ES-I3 (cell line): ENCODE results near the gene SH3PXD2B.
"Not testable (repeated sequence)": the region's sequence is repeated elsewhere in the genome, so short reads cannot be mapped to it uniquely, and the experiment has no call there.

Experiments
- H3K36me3 ChIP-seq: 2 replicates; pipeline ENCODE4 v1.6.1; 2013; ENCODE audit warnings: mild to moderate bottlenecking, low read length, control low read depth, moderate library complexity; ENCODE audit not compliant: insufficient read depth
- H3K4me1 ChIP-seq: 2 replicates; pipeline ENCODE4 v1.6.1; 2013; ENCODE audit warnings: mild to moderate bottlenecking, control low read depth, low read length; ENCODE audit not compliant: insufficient read depth
- H3K9ac ChIP-seq: 2 replicates; pipeline ENCODE4 v1.6.1; 2013; ENCODE audit warnings: low read depth, mild to moderate bottlenecking, low read length, moderate library complexity
- H3K9me3 ChIP-seq: 2 replicates; pipeline ENCODE4 v1.6.1; 2013; ENCODE audit warnings: mild to moderate bottlenecking, low read length, moderate library complexity; ENCODE audit not compliant: control insufficient read depth, insufficient read depth

Gene SH3PXD2B

DNA sequence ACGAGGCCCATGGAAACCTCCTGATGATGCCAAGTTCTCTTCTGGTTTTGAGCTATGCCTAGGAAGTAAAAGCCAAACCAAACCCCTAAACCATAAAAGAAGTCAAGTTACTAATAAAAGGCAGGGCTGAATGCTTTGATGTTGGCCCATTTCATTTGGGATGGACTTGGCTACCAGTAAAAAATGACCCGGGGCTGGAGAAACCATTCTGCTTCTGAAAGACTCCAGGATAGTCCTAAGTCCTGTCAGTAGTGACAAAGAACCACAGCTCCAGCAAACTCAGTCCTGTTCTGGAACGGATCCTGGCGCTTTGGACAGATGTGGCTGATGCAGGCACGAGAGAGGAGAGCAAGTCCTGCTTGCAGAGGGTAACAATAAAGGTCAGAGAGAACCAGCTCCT, 68.6 kb downstream of the SH3PXD2B start:
- H3K4me1 ChIP-seq = no peaks in the 10 kb centered on the region
- no peak overlapping the region for H3K9ac ChIP-seq
- no peaks in the 10 kb centered on the region for H3K9me3 ChIP-seq
- H3K36me3 ChIP-seq = peaks cover 18% of the 10 kb centered on the region

DNA sequence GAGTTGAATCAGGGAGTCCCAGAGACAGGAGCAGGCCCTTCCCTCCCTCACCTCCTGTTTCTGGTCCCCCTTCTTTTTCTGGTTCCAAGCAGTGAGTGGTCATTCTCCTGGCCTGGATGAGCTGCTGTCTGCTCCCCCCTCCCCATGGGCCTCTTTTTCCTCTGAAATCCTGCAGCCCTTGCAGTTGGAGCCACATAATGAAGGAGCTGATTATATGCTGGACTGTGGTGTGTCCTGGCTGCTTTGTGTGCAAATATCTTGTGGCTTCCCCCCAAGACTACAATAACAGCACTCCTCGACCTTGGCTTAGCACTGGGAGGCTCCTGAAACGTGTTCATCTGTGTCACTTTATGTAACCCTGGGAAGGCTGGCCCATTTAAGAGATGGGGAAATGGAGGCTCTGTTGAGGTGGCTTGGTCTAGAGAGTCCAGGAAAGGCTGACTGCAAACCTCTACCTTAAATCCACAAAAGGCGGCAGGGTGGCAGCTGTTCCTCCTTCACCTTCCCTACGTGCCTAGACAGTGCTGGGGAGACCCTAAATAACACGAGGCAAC, 69.2 kb downstream of the SH3PXD2B start:
- peaks cover 19% of the 10 kb centered on the region for H3K36me3 ChIP-seq
- no peaks in the 10 kb centered on the region for H3K4me1 ChIP-seq
- no peaks in the 10 kb centered on the region for H3K9me3 ChIP-seq
- no peak overlapping the region for H3K9ac ChIP-seq

DNA sequence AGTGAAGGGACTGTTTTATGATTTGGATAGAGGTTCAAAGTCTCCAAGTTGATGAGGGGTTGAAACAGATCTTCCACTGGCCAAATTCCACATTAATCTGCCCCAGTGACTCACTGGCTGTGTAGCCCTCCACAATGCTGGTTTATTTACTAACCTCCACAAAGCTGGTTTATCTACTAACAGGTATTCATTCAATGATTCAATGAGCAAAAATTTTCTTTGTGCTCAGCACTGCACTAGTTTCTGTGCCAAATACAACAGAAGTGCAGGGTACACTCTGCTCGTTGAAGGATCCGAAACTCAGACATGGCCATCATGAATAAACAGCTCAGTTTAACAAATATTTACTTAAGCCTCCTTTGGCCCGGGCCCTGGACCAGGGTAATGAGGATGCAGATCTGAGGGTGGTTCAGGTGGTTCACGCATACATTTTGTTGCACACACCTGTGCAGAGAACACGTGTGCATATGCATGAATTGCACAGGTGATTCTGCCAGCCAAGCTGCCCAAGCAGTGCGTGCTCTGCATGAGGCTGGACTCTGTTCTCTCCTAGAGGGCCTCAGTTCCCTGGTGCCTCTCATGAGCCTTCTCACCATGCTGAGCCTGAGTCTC, 71.0 kb downstream of the SH3PXD2B start:
- Histone ChIP-seq H3K9me3 (no peaks in the 10 kb centered on the region), H3K36me3 (peaks cover 18% of the 10 kb centered on the region), H3K4me1 (no peaks in the 10 kb centered on the region), H3K9ac (no peak overlapping the region)

DNA sequence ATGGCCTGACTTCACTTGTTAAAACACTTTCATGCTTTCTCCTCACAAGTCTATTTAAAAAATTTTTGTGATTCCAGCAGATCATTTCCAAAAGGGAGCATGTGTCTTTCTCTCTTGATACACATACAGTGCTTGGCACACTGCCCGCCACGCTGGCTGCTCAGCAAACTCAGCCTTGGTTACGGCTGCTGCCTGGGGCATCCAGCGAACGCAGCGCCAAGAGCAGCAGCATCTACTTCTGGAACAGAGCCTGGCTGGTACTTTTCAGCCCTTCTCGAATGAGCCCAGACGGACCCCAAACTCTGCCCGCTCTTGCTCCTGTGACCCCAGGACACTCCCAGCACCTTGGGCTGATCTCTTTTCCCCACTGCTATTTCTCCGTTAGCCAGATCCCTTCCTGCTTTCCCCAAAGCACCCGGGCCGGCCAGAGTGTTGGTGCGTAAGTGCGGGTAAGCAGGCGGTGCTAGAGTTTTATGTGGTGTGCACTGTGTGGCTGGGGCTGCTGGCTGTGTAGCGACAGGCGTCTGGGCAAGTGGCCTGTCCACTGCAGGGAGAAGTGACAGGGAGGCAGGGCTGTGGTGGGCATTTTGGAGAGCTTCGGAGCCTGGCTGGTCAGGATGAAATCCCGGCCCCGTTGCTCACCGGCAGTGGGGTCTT, 73.2 kb downstream of the SH3PXD2B start:
- H3K36me3 ChIP-seq = peaks cover 14% of the 10 kb centered on the region
- H3K4me1 ChIP-seq = no peaks in the 10 kb centered on the region
- no peaks in the 10 kb centered on the region for H3K9me3 ChIP-seq
- H3K9ac ChIP-seq = no peak overlapping the region

DNA sequence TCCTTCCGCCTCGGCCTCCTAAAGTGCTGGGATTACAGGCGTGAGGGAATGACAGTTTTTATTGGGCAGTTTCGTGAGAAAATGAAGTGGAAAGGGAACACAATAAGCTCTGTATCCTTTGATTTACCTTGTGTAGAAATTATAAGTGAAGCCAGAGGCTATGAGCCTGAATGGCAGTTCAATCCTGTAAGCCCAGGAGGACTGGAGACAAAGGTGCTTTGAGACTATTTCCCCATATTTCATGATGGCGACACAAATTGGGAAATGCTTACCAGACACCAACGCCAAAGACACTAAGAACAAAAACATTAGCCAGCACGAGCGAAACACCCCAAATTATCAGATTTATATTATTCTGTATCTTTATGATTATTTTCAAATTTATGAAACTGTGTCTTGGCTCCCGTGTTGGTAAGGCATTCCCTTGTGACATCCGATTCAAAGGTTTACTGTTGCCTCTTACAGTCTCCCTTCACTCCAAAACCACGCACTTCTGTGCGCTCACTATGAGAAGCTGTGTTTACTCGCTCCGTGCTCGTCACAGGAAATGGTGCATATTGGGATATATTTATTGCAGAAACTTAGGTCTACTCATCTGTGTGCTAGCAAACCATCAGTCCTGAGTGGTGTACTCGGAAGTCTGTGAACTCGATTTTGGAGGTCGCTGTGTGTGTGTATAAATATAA, 73.9 kb downstream of the SH3PXD2B start:
- no peak overlapping the region for H3K9ac ChIP-seq
- no peaks in the 10 kb centered on the region for H3K4me1 ChIP-seq
- H3K36me3 ChIP-seq = peaks cover 14% of the 10 kb centered on the region
- no peaks in the 10 kb centered on the region for H3K9me3 ChIP-seq

DNA sequence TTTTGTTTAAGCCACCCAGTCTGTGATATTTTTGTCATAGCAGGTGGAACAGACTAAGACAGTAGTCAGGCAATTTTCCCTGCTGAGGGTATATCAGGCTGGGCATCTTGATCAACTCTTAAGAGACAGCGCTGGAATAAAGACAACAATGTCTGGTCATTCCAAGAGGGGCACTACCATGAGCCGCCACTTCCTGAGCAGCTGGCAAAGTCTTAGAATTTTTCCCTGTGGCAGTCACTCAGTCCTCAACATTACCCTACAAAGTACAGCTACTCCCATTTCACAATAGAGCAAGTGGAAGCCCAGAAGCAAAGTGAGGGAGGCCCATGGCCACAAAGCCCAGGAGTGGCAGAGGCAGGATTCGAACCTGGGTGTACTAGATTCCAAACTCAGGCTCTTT, 74.8 kb downstream of the SH3PXD2B start:
- Histone ChIP-seq H3K9ac (no peak overlapping the region), H3K9me3 (no peaks in the 10 kb centered on the region), H3K36me3 (peaks cover 17% of the 10 kb centered on the region), H3K4me1 (no peaks in the 10 kb centered on the region)

DNA sequence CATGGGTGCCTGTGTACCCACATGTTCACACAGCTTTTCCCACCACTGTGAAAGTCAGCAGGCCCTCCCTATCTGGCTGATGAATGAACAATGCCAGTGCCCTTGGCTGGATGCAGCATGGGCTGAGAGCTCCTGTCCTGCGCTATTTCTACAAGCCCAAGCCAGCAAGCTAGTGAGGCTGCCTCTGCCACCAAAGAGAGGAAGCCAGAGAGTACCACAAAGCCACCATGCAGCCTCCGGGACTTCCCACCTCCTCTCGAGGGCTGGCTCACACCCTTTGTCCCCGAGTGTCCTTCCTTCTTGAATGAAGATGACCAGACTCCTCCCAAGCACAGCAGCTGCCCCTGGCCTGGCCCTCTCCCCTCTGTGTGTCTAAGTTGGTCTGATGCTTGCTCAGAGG, 76.5 kb downstream of the SH3PXD2B start:
- H3K36me3 ChIP-seq = peaks cover 22% of the 10 kb centered on the region
- H3K4me1 ChIP-seq = no peaks in the 10 kb centered on the region
- no peaks in the 10 kb centered on the region for H3K9me3 ChIP-seq
- H3K9ac ChIP-seq = no peak overlapping the region

DNA sequence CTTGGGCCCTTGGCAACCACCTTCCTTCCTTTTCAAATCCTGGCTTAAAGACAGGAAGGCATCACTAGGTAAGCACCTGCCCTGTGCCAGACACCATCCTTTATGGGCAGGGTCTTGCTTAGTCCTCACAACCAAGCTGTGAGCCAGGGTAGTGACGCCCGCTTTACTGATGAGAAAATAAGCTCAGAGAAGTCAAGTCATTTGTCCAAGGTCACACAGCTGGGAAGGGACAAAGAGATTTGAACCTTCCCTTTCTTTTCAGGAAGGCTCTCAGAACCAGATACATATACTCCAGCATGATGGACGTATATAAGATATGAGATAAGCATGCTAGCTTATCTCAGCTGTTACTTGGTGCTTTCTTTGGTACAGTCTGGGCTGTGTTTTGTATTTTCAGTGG, 76.9 kb downstream of the SH3PXD2B start:
- Histone ChIP-seq H3K4me1 (no peaks in the 10 kb centered on the region), H3K36me3 (peaks cover 22% of the 10 kb centered on the region), H3K9ac (no peak overlapping the region), H3K9me3 (no peaks in the 10 kb centered on the region)

DNA sequence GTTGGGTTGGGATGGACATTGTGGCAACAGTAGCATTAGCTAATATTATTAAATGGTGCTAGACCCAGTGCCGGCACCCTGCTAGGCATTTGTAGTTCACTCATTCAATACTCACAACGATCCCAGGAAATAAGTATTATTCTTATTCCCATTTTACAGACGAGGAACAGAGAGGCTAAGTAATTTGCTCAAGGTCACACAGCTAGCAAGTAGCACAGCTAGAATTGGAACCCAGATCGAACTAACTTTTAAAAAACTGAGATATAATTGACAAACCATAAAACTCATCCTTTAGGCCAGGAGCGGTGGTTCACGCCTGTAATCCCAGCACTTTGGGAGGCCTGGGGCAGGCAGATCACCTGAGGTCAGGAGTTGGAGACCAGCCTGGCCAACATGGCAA, 79.5 kb downstream of the SH3PXD2B start:
- Histone ChIP-seq H3K9me3 (peaks cover 6% of the 10 kb centered on the region; the same call in 1 of the 2 replicates), H3K36me3 (peaks cover 15% of the 10 kb centered on the region), H3K9ac (no peak overlapping the region), H3K4me1 (no peaks in the 10 kb centered on the region)

DNA sequence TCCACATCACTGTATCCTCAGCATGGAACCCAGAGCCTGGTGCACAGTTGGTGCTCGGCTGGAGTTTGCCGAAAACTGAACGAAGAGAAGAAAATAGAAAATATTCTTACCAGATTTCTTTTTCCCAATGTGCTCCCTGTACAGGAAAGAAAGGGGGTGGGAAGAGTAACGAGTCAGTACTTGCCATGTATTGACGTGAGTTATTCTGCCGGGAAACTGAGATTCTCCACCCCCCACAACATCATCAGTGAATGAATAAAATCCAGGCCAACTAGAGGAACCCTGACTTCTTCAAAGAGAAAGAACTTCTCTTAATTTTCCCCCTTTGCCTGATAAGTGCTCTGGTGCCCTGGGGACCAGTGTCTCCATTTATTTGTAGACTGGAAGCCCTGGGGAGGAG, 80.6 kb downstream of the SH3PXD2B start:
- H3K4me1 ChIP-seq = no peaks in the 10 kb centered on the region
- H3K9me3 ChIP-seq = peaks cover 6% of the 10 kb centered on the region; the same call in 1 of the 2 replicates
- H3K36me3 ChIP-seq = peaks cover 12% of the 10 kb centered on the region
- H3K9ac ChIP-seq = no peak overlapping the region

DNA sequence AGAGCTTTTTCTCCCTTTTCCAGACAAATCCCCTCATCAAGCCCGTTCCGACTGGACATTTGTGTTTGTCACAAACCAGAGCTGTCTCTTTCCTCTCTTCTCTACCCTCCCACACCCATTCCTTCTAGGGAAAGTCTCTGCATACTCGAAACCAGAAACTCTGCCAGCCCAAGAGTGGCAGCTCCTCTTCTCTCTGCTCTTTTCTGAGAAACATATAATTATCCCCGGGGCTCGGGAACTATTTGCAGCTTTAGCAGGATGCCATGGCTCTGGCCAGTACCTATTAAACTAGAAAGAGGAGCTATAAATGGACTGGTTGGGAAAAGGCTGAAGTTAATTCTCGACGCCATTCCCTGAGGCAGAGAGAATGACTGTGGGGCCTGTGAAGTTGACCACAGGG, 82.6 kb downstream of the SH3PXD2B start:
- peaks cover 10% of the 10 kb centered on the region for H3K36me3 ChIP-seq
- no peaks in the 10 kb centered on the region for H3K4me1 ChIP-seq
- no peak overlapping the region for H3K9ac ChIP-seq
- peaks cover 6% of the 10 kb centered on the region; the same call in 1 of the 2 replicates for H3K9me3 ChIP-seq

DNA sequence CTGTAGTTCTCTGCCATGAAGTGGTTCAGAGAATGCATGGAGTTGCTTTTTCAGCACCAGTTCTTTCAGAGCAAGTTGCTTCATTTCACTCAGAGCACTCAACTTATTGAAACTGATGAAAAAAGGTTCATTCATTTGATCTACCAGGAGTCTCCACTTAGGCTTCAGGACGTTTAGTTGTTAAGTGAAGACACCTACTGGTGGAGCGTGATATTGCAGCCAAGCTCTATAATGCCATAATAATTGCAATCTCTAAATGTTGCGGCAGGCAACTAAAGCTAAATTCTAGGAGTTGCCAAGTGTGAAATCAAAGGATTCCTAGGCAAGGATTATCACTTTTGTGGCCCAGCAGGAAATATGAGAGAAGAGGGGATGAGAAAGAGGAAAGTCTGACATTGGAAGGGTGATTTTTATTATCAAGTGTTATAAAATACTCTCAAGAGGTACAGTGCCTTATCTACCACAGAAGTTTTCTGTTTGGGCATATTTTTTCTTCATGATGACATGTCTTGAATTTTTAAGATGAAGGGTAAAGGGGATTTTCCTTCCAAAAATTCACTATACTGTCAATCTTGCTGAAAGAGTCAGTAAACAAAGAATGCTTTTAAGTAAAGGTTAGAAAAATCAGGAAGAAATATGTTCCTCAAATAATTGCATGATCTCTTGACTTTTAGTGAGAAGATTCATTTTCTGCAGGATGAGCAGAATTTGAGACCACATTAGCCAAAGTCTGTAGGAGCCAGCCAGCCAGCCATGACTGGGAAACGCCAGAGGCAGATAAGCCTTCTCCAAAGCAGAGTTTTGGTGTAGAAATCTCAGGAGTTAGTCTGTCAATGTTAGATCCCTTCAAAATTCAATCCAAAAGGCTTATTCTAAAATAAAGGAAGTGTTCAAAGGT, 83.4 kb downstream of the SH3PXD2B start:
- Histone ChIP-seq H3K4me1 (no peaks in the 10 kb centered on the region), H3K9ac (no peak overlapping the region), H3K9me3 (peaks cover 6% of the 10 kb centered on the region; the same call in 1 of the 2 replicates), H3K36me3 (peaks cover 8% of the 10 kb centered on the region; the same call in 1 of the 2 replicates)

DNA sequence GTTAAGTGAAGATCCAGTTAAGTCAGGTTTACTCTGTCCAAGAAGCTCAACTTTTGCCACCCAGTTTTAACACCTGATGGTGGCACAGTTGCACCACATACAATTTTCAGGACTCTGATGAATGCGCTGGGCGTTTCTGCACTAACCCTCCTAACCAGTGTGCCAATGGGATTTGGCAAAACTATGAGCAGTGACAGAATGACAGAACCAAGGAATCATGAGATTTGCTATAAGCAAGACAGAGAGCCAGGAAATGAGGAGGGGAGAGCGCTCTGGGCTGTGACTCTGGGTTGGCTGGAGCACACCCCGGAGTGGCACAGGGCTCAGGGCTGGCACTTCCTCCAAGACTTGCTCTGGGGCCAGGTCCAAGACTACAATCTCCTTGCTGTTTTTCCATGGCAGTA, 84.1 kb downstream of the SH3PXD2B start:
- Histone ChIP-seq H3K36me3 (peaks cover 8% of the 10 kb centered on the region; the same call in 1 of the 2 replicates), H3K9me3 (peaks cover 6% of the 10 kb centered on the region; the same call in 1 of the 2 replicates), H3K9ac (no peak overlapping the region), H3K4me1 (no peaks in the 10 kb centered on the region)

DNA sequence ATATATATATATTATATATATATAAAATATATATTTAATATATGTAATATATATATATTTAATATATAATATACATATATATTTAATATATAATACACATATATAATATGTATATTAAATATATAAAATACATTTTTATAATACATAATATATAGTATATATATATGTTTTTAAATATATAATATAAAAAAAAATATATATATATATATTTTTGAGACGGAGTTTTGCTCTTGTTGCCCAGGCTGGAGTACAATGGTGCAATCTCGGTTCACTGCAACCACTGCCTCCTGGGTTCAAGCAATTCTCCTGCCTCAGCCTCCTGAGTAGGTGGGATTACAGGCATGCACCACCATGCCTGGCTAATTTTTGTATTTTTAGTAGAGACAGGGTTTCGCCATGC, 85.6 kb downstream of the SH3PXD2B start:
- H3K9me3 ChIP-seq, H3K9ac ChIP-seq, H3K36me3 ChIP-seq, H3K4me1 ChIP-seq: not testable (repeated sequence)
